BE2C (cell line): ENCODE measurements around the gene KRT33A.
"Not testable (repeated sequence)": the region's sequence is repeated elsewhere in the genome, so short reads cannot be mapped to it uniquely, and the experiment has no call there.

Experiments
- DNase-seq: peaks from one replicate; pipeline ENCODE4 v3.0.0-alpha.2; 2020
- H3K27me3 ChIP-seq: fragments of 250-450 bp; sonication (Bioruptor Pico); 2 replicates; pipeline ENCODE4 v1.5.1; 2020; ENCODE audit warnings: mild to moderate bottlenecking
- H3K36me3 ChIP-seq: fragments of 250-450 bp; sonication (Bioruptor Pico); 2 replicates; pipeline ENCODE4 v1.5.1; 2020; ENCODE audit warnings: mild to moderate bottlenecking
- H3K4me1 ChIP-seq: fragments of 250-450 bp; sonication (Bioruptor Pico); 2 replicates; pipeline ENCODE4 v1.5.1; 2020
- H3K4me3 ChIP-seq: 2 replicates; pipeline ENCODE4 v1.5.1; 2011; ENCODE audit warnings: low read depth, low read length
- H3K9me3 ChIP-seq: fragments of 250-450 bp; sonication (Bioruptor Pico); 2 replicates; pipeline ENCODE4 v1.5.1; 2020
- CTCF ChIP-seq: IDR thresholded peaks from 2 replicates; pipeline ENCODE4 v1.5.1; 2012; ENCODE audit warnings: mild to moderate bottlenecking, low read depth, low read length

The KRT33A gene

DNA sequence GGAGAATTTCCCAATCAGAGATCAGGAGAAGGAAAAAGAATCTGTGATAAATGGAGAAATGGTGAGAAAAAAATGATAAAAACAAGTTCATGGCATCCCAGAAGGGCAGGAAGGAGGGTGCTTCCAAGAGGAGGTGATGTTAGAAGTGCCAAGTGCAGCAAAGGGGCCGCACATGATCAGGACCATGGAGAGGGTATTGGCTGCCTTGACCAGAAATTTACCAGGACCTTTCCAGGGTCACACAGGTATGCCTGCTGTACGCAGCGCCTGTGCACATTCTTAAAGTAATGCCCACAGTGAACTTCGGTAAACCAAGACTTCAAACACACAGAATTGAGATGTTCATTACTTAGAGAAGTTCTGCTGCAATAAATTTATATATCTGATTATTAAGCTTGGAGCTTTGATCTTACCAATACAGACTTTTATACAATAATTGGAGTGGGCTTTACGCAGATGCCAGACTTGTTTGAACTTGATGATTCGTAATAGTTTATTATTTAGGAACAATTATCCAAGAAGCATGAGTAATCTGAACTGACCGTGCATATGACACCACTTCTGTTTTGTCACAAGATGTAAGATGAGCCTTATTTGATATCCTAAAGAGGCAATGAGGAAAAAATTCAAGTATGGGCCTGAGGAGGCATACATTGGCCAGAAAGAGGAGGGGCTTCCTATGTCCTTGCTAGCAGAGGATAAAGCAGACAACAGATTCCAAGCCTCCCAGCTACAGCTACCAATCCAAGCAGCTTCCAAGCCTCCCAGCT, 2.2 kb upstream of the KRT33A start:
- Histone ChIP-seq H3K4me3 (no peak overlapping the region), H3K27me3 (peaks cover 23% of the 10 kb centered on the region), H3K36me3 (no peaks in the 10 kb centered on the region), H3K9me3 (no peaks in the 10 kb centered on the region), H3K4me1 (no peaks in the 10 kb centered on the region)
- no peak for TF ChIP-seq CTCF
- DNase-seq: no peak

- Histone ChIP-seq H3K4me1 (no peaks in the 10 kb centered on the region), H3K36me3 (no peaks in the 10 kb centered on the region), H3K9me3 (no peaks in the 10 kb centered on the region), H3K4me3 (no peak overlapping the region), H3K27me3 (peaks cover 19% of the 10 kb centered on the region)
- TF ChIP-seq CTCF: no peak
- DNase-seq: no peak
These were observed 549 bp upstream of the KRT33A start for GRCh38 chr17:41351177-41351576.

DNA sequence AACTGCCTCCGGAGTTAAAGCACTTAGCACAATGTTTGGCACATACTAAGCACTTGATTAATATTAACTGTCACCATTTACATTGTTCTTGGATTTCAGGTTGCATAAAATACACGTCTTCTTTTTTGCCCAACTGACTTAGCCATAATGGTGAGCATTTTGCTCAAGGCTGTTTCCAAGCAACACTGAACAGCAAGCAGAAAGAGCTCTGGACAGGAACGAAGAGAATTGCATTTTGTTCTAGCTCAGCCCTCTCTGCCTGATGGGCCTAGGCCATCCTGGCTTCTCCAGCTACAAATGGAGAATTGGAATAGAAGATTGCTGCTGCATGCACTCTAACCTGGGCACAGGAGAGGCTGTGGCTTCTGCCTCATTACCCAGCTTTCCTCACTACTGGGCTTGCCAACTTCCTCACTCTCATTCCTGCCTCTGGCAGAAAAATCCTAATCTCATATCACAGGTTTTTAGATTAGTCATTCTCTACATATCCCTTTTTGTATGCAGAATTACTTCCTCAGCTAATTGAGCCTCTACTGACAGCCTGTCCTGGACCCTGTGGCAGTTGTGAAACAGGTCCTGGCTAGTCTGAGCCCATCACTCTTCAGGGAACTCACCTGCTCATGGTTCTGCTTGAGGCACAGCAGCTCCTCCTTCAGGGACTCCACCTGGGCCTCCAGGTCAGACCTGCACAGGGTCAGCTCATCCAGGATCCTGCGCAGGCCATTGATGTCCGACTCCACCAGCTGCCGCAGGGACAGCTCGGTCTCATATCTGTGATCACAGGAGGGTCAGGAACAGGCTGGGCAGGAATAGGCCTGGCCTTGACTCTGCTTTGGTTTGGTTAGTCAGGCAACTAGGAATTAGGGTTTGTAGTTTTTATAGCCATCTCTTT, 2.5 kb downstream of the KRT33A start:
- Histone ChIP-seq H3K9me3 (no peaks in the 10 kb centered on the region), H3K27me3 (peaks cover 11% of the 10 kb centered on the region), H3K4me3 (no peak overlapping the region), H3K4me1 (no peaks in the 10 kb centered on the region), H3K36me3 (no peaks in the 10 kb centered on the region)
- no peak for TF ChIP-seq CTCF
- no peak for DNase-seq

DNA sequence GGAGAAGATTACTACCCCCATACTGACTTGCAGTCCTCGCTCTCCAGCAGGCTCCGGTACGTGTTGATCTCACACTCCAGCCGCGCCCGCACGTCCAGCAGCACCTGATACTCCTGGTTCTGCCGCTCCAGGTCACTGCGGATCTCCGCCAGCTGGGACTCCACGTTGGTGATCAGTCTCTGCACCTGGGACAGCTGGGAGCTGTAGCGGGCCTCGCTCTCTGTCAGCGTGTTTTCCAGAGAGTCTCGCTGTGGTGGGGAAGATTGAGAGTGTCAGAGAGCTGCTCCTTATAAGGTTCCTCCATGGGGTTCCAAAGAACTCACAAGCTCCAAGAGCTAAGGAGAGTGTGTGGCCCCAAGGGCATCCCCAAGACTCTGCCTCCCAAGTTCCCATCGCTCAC, 4.2 kb downstream of the KRT33A start:
- not testable (repeated sequence) for H3K36me3 ChIP-seq, H3K4me1 ChIP-seq, H3K4me3 ChIP-seq, H3K9me3 ChIP-seq, H3K27me3 ChIP-seq, DNase-seq

DNA sequence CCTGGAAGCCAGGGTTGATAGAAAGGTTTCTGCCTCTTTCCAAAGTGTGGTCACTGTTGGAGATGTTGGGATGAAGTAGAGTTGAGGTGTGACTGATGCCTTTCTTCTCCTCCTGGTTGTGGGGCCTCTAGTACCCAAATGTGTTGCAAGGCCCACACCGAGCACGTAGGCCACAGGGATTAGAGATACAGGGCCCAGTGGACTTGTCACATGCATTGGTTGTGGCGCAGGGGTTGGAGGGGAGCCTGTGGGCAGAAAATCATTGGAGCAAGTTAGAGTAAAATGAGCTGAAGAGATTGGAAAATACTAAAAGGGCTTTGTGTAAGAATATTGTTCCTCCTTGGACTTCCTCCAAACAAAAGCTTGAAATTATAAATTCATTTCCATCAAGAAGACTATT, 4.6 kb downstream of the KRT33A start:
- no peaks in the 10 kb centered on the region for H3K36me3 ChIP-seq
- DNase-seq: no peak

DNA sequence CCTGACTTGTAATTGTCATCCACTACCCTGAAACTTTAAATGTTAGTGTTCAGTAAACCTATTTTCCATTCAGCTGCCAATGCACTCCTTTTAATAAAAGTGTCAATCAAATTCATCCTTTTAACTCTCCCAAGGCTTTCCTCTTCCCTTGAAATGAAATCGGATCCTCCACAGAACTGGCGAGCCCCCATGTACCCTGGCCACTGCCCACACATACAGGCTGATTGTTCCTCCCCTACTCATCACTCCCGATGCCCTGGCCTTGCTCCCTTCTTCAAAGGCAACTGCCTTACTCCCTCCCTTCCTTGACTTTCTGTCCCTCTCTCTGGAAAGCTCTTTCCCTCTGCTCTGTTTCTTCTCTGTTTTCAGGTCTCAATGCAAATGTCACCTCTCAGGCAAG, 7.6 kb downstream of the KRT33A start:
- no peaks in the 10 kb centered on the region for H3K9me3 ChIP-seq
- DNase-seq: no peak
- no peaks in the 10 kb centered on the region for H3K4me1 ChIP-seq
- H3K36me3 ChIP-seq: no peaks in the 10 kb centered on the region
- no peak for TF ChIP-seq CTCF
- peaks cover 12% of the 10 kb centered on the region for H3K27me3 ChIP-seq
- no peak overlapping the region for H3K4me3 ChIP-seq

More for the DNA sequence above, 4.6 kb downstream of the KRT33A start:
- H3K4me3 ChIP-seq: no peak overlapping the region
- no peaks in the 10 kb centered on the region for H3K9me3 ChIP-seq
- no peaks in the 10 kb centered on the region for H3K4me1 ChIP-seq
- peaks cover 3% of the 10 kb centered on the region; the same call in 1 of the 2 replicates for H3K27me3 ChIP-seq
- TF ChIP-seq CTCF: no peak
